H9 (cell line): ENCODE data around the gene FYN. TPM values are rescaled to one million over a fixed set of nuclear protein-coding genes. Genes with fewer than 3 reads are reported as not detected.

Experiments used
- DNase-seq: peaks from one replicate; pipeline ENCODE4 v3.0.0-alpha.2; 2017
- H2AFZ ChIP-seq: one replicate; pipeline ENCODE4 v1.6.1; 2013; ENCODE audit warnings: mild to moderate bottlenecking, low read length, control low read depth, moderate library complexity
- H2AK5ac ChIP-seq: 2 replicates; pipeline ENCODE4 v1.6.1; 2013; ENCODE audit warnings: low read length, control low read depth, mixed read lengths; ENCODE audit not compliant: insufficient read length
- H2BK120ac ChIP-seq: one replicate; pipeline ENCODE4 v1.6.1; 2013; ENCODE audit warnings: low read depth, mild to moderate bottlenecking, low read length, control low read depth, inconsistent platforms; ENCODE audit not compliant: poor library complexity, severe bottlenecking
- H2BK12ac ChIP-seq: 2 replicates; pipeline ENCODE4 v1.6.1; 2013; ENCODE audit warnings: low read length, control low read depth, mixed read lengths, low read depth; ENCODE audit not compliant: insufficient read length
- H2BK15ac ChIP-seq: 2 replicates; pipeline ENCODE4 v1.6.1; 2013; ENCODE audit warnings: low read depth, low read length, control low read depth
- H2BK20ac ChIP-seq: one replicate; pipeline ENCODE4 v1.6.1; 2013; ENCODE audit warnings: low read depth, mild to moderate bottlenecking, low read length, control low read depth, inconsistent platforms; ENCODE audit not compliant: poor library complexity, severe bottlenecking
- H2BK5ac ChIP-seq: 2 replicates; pipeline ENCODE4 v1.6.1; 2013; ENCODE audit warnings: low read length, control low read depth, mixed read lengths; ENCODE audit not compliant: insufficient read length
- H3K14ac ChIP-seq: 2 replicates; pipeline ENCODE4 v1.6.1; 2013; ENCODE audit warnings: low read length, control low read depth; ENCODE audit not compliant: insufficient read depth
- H3K18ac ChIP-seq: 2 replicates; pipeline ENCODE4 v1.6.1; 2013; ENCODE audit warnings: low read depth, mild to moderate bottlenecking, mixed read lengths, low read length, control low read depth; ENCODE audit not compliant: insufficient read length
- H3K23ac ChIP-seq: 2 replicates; pipeline ENCODE4 v1.6.1; 2013; ENCODE audit warnings: low read length, control low read depth, mixed read lengths, low read depth; ENCODE audit not compliant: insufficient read length
- H3K23me2 ChIP-seq: 2 replicates; pipeline ENCODE4 v1.6.1; 2013; ENCODE audit warnings: low read depth, mild to moderate bottlenecking, mixed read lengths, low read length, control low read depth; ENCODE audit not compliant: insufficient read length, poor library complexity, severe bottlenecking
- H3K27ac ChIP-seq: 2 replicates; pipeline ENCODE4 v1.5.1; 2013; ENCODE audit warnings: low read length, control low read depth, mixed read lengths, low read depth; ENCODE audit not compliant: insufficient read length
- H3K27me3 ChIP-seq: 2 replicates; pipeline ENCODE4 v1.6.1; 2013; ENCODE audit warnings: low read length, control low read depth, inconsistent platforms; ENCODE audit not compliant: insufficient read depth
- H3K4ac ChIP-seq: 2 replicates; pipeline ENCODE4 v1.6.1; 2013; ENCODE audit warnings: low read depth, mild to moderate bottlenecking, control low read depth, inconsistent platforms, low read length, moderate library complexity
- H3K4me1 ChIP-seq: 2 replicates; pipeline ENCODE4 v1.6.1; 2013; ENCODE audit warnings: low read length, control low read depth, inconsistent platforms; ENCODE audit not compliant: insufficient read depth
- H3K4me2 ChIP-seq: 2 replicates; pipeline ENCODE4 v1.6.1; 2013; ENCODE audit warnings: low read length, control low read depth, mixed read lengths; ENCODE audit not compliant: insufficient read length, insufficient read depth
- H3K56ac ChIP-seq: 2 replicates; pipeline ENCODE4 v1.6.1; 2013; ENCODE audit warnings: low read depth, mild to moderate bottlenecking, mixed read lengths, low read length, control low read depth; ENCODE audit not compliant: insufficient read length
- H3K79me1 ChIP-seq: 2 replicates; pipeline ENCODE4 v1.6.1; 2013; ENCODE audit warnings: low read depth, mild to moderate bottlenecking, moderate library complexity, low read length, control low read depth, inconsistent platforms; ENCODE audit not compliant: insufficient read depth, poor library complexity, severe bottlenecking
- H3K79me2 ChIP-seq: 2 replicates; pipeline ENCODE4 v1.6.1; 2013; ENCODE audit warnings: low read length, control low read depth, inconsistent platforms; ENCODE audit not compliant: insufficient read depth
- H3K9ac ChIP-seq: 2 replicates; pipeline ENCODE4 v1.6.1; 2013; ENCODE audit warnings: low read length, control low read depth, mixed read lengths; ENCODE audit not compliant: insufficient read length; ENCODE audit errors: extremely low read depth
- H3K9me3 ChIP-seq: one replicate; pipeline ENCODE4 v1.6.1; 2013; ENCODE audit warnings: low read depth, low read length, inconsistent platforms; ENCODE audit not compliant: control insufficient read depth
- H3T11ph ChIP-seq: one replicate; pipeline ENCODE4 v1.6.1; 2013; ENCODE audit warnings: mild to moderate bottlenecking, low read length, control low read depth, inconsistent platforms
- H4K20me1 ChIP-seq: one replicate; pipeline ENCODE4 v1.6.1; 2013; ENCODE audit not compliant: control insufficient read depth, insufficient read length, insufficient read depth
- H4K5ac ChIP-seq: 2 replicates; pipeline ENCODE4 v1.6.1; 2013; ENCODE audit warnings: low read depth, mild to moderate bottlenecking, mixed read lengths, low read length, control low read depth; ENCODE audit not compliant: insufficient read length
- H4K8ac ChIP-seq: replicated peaks from 2 replicates; pipeline ENCODE4 v1.6.1; 2013; ENCODE audit warnings: low read length, control low read depth, mixed read lengths, low read depth; ENCODE audit not compliant: insufficient read length
- H4K91ac ChIP-seq: 2 replicates; pipeline ENCODE4 v1.6.1; 2013; ENCODE audit warnings: low read depth, mild to moderate bottlenecking, moderate library complexity, mixed read lengths, low read length, control low read depth; ENCODE audit not compliant: insufficient read length
- H3K27ac Mint-ChIP-seq, 3 experiments: 2 replicates in 2 of 3; 3 replicates in 1 of 3; pipeline ENCODE4 v1.8.0; 2020 to 2021; ENCODE audit warnings: mixed read lengths in 3 of 3, mild to moderate bottlenecking in 1 of 3, moderate library complexity in 1 of 3
- H3K27me3 Mint-ChIP-seq: 2 replicates; pipeline ENCODE4 v1.8.0; 2021; ENCODE audit warnings: low read depth, mild to moderate bottlenecking, moderate library complexity, mixed read lengths
- H3K36me3 Mint-ChIP-seq, 3 experiments: 2 replicates in 2 of 3; 3 replicates in 1 of 3; pipeline ENCODE4 v1.8.0; 2020 to 2021; ENCODE audit warnings: low read depth in 3 of 3, mixed read lengths in 3 of 3; ENCODE audit not compliant: insufficient read depth in 1 of 3
- H3K4me1 Mint-ChIP-seq, 2 experiments: 2 replicates each; pipeline ENCODE4 v1.8.0; 2020; ENCODE audit warnings: mixed read lengths in 2 of 2
- H3K4me3 Mint-ChIP-seq, 2 experiments: 2 replicates in 1 of 2; 3 replicates in 1 of 2; pipeline ENCODE4 v1.8.0; 2020 to 2021; ENCODE audit warnings: mild to moderate bottlenecking in 2 of 2, mixed read lengths in 2 of 2, moderate library complexity in 1 of 2
- H3K9me3 Mint-ChIP-seq, 2 experiments: 2 replicates in 1 of 2; 3 replicates in 1 of 2; pipeline ENCODE4 v1.8.0; 2020; ENCODE audit warnings: mild to moderate bottlenecking in 2 of 2, mixed read lengths in 2 of 2, moderate library complexity in 1 of 2
- WGBS: extraction: QIAGEN DNeasy Blood & Tissue Kit; methylation state at CpG from one replicate; pipeline ENCODE4 v1.1.7; 2013; ENCODE audit warnings: missing lambda C conversion rate, low lambda C conversion rate, mixed read lengths; ENCODE audit not compliant: insufficient read length; ENCODE audit errors: extremely low coverage; 5-methylcytosine and 5-hydroxymethylcytosine counted together
- total RNA-seq: library from RNA; stranded (reverse); gene quantifications from 2 replicates; pipeline ENCODE4 v1.2.1, GENCODE V29; 2021
- TF ChIP-seq, protein P1 (sequence below): fragments of 200-600 bp; sonication (generic); conservative IDR thresholded peaks from 3 replicates; pipeline ENCODE4 v1.8.0; 2021; ENCODE audit warnings: antibody characterized with exemption, mild to moderate bottlenecking

Gene FYN
- total RNA-seq, 1 experiment from 2014 or later = 64.8 TPM

DNA sequence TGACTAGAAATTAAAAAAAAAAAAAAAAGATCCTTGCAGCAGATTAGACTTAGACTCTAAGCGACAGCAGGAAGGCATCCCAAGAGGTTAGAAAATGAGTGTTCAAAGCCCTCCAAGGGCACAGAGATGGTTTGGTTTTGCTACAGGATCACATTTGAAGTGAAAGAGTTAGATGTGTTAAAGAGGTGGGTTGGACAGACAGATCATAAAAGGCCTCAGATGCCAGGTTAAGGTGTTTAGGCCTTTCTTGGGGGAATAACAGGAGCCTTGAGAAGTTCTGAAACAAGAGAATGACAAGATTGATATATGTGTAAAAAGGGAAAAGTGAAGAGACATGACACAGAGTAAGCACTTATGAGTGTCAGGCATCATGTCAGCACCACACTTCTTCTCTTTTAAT lies 107.5 kb downstream of the FYN start:
- no peak overlapping the region for H3K56ac ChIP-seq
- H2AK5ac ChIP-seq = no peak overlapping the region
- no peak overlapping the region for H3K18ac ChIP-seq
- no peak overlapping the region for H2BK20ac ChIP-seq
- DNase-seq = no peak
- H3K9ac ChIP-seq = no peak overlapping the region
- no peak overlapping the region for H2BK120ac ChIP-seq
- Mint-ChIP-seq H3K36me3 (peaks cover 0 to 5% (median 5%) of the 10 kb centered on the region in 3 experiments; a peak in 4 of 7 replicates), H3K9me3 (no peaks in the 10 kb centered on the region), H3K4me1 (peaks cover 44 to 66% of the 10 kb centered on the region in 2 experiments), H3K27ac (peak overlapping the region in 1 of 3 experiments; percentile 11; a peak in 2 of 7 replicates), H3K27me3 (no peaks in the 10 kb centered on the region; the same call in 1 of the 2 replicates), H3K4me3 (no peak overlapping the region)
- no peaks in the 10 kb centered on the region for H3K79me2 ChIP-seq
- no peak overlapping the region for H2AFZ ChIP-seq
- H3K27me3 ChIP-seq = no peaks in the 10 kb centered on the region
- no peak overlapping the region for H3K4ac ChIP-seq
- no peak overlapping the region for H3K4me2 ChIP-seq
- H3K27ac ChIP-seq = no peak overlapping the region
- no CpG with 5 or more reads among the region's 1 CpG for WGBS
- H4K5ac ChIP-seq = no peak overlapping the region
- H2BK5ac ChIP-seq = no peak overlapping the region
- H3K4me1 ChIP-seq = peaks cover 14% of the 10 kb centered on the region; the same call in 1 of the 2 replicates
- TF ChIP-seq, protein P1, sequence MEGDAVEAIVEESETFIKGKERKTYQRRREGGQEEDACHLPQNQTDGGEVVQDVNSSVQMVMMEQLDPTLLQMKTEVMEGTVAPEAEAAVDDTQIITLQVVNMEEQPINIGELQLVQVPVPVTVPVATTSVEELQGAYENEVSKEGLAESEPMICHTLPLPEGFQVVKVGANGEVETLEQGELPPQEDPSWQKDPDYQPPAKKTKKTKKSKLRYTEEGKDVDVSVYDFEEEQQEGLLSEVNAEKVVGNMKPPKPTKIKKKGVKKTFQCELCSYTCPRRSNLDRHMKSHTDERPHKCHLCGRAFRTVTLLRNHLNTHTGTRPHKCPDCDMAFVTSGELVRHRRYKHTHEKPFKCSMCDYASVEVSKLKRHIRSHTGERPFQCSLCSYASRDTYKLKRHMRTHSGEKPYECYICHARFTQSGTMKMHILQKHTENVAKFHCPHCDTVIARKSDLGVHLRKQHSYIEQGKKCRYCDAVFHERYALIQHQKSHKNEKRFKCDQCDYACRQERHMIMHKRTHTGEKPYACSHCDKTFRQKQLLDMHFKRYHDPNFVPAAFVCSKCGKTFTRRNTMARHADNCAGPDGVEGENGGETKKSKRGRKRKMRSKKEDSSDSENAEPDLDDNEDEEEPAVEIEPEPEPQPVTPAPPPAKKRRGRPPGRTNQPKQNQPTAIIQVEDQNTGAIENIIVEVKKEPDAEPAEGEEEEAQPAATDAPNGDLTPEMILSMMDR = no peak
- H2BK12ac ChIP-seq = no peak overlapping the region
- H3K23me2 ChIP-seq = no peaks in the 10 kb centered on the region
- H4K91ac ChIP-seq = no peak overlapping the region
- no peak overlapping the region for H3K23ac ChIP-seq
- H2BK15ac ChIP-seq = no peak overlapping the region
- no peak overlapping the region for H4K8ac ChIP-seq
- no peak overlapping the region for H3K14ac ChIP-seq
- peaks cover 2% of the 10 kb centered on the region for H3K79me1 ChIP-seq
- no peaks in the 10 kb centered on the region for H3K9me3 ChIP-seq
- no peak overlapping the region for H3T11ph ChIP-seq
- H4K20me1 ChIP-seq = no peaks in the 10 kb centered on the region
